LHCN-M2 (cell line): ENCODE results near the gene GINS1. TPM values are rescaled to one million over a fixed set of nuclear protein-coding genes. Genes with fewer than 3 reads are reported as not detected.

Experiments used
- DNase-seq: peaks from one replicate; pipeline ENCODE4 v3.0.0-alpha.2; 2012; ENCODE audit warnings: low read depth
- polyA plus RNA-seq: library from polyadenylated mRNA; unstranded; fragments of >200 nt; gene quantifications from one replicate; pipeline ENCODE4 v1.2.1, GENCODE V29; 2012; ENCODE audit warnings: missing spikeins
- total RNA-seq: library from RNA; depleted of rRNA; stranded (reverse); fragments of >200 nt; gene quantifications from 2 replicates; pipeline ENCODE4 v1.2.3, GENCODE V29; 2014; rRNA removed

Gene GINS1
- 24.4 and 31.1 TPM in 2 replicates for total RNA-seq
- 7.9 TPM for polyA plus RNA-seq

GRCh38 chr20:25407311-25408169, at the start of gene GINS1:
Gene GINS1 (plus strand): TSS chr20:25407673. CDS start chr20:25407821, 148 bp downstream.
- peak; percentile 88 for DNase-seq

DNA sequence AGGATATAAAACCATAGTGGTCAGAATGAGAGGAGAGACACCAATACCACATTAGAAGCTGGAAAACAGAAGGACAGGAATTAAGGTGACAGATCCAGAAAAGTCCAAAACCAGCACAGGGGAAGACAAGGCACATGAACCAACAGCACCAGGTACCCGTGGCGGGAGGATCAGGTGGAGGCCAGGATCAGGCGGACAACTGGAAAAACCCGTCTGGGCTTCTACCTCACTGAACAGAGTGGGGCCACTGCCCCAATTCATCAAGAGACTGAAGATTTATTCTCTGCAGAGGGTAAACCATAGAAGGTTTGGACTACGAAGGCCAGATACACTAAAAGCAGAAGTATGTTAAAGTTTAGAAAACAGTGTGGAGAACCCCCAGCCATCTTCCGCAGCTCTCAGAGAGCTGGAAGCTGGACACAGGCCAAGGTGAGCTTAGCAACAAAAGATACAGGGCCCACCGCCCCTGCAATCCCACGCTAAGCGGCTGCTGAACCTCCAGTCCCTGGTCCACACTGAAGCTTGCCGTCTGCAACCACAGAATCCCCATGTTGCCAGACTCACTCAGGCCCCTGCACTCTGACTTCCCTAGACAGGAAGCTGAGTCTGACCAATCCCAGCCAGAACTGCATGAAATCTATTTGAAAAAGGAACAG, 46.7 kb upstream of the GINS1 start:
- no peak for DNase-seq

- DNase-seq = no peak
Observed at GRCh38 chr20:25361287-25361683, 46.2 kb upstream of the GINS1 start.

- no peak for DNase-seq
Observed at GRCh38 chr20:25364180-25364788, 43.2 kb upstream of the GINS1 start.

DNA sequence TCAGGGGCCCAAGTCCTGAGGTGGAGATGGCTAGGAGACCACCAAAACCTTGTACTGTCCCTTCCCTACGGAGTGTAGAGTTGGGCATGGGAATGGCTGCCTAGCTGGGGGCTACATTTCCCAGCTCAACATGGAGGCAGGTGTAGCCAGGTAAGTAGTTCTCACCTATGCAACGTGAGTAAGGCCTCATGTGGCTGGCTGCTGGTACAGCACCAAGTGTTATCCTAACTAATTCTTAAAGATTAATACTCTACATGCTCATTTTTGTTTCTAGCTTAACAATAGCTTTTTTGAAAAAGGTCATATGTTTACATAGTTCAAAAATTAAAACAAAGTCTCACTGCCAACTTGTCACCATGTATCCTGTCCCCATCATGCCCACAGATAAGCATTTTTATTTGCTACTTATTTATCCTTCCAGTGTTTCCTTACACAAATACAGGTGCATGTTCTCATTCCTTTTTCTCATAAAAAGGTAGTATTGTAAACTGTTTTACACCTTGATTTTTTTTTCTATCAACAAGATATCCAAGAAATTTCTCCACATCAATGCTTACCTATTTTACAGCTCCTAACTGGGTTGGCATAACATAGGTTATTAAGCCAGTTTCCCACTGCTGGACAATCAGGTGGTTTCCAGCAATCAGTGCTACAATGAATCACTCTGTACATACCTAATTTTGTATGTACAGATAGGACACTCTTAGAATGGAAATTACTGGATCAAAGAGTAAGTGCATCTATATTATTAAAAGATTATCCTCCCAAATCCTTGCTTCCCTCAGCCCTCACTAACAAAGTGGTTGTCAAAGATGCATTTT, 42.4 kb upstream of the GINS1 start:
- DNase-seq = no peak

- DNase-seq = no peak
Observed at GRCh38 chr20:25368526-25368925, 38.9 kb upstream of the GINS1 start.

- DNase-seq = no peak
Observed at GRCh38 chr20:25368976-25369375, 38.5 kb upstream of the GINS1 start.

DNA sequence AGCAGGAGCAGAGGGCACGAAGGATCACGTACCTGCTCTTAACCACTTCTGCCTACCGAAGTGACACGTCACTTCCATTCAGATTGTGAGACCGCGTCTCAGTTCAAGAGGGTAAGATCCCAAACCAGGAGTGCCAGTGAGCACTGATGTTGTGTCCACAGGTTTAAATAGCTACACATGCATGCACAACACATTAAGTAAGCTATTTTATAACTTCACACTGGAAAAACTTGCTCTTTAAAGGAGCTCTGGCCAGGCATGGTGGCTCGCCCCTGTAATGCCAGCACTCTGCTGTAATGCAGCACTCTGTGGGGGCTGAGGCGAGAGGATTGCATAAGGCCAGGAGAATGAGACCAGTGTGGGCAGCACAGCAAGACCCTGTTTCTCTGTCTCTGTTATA, 37.9 kb upstream of the GINS1 start:
- DNase-seq = no peak

GRCh38 chr20:25369971-25370370, 37.5 kb upstream of the GINS1 start:
- DNase-seq = no peak

DNA sequence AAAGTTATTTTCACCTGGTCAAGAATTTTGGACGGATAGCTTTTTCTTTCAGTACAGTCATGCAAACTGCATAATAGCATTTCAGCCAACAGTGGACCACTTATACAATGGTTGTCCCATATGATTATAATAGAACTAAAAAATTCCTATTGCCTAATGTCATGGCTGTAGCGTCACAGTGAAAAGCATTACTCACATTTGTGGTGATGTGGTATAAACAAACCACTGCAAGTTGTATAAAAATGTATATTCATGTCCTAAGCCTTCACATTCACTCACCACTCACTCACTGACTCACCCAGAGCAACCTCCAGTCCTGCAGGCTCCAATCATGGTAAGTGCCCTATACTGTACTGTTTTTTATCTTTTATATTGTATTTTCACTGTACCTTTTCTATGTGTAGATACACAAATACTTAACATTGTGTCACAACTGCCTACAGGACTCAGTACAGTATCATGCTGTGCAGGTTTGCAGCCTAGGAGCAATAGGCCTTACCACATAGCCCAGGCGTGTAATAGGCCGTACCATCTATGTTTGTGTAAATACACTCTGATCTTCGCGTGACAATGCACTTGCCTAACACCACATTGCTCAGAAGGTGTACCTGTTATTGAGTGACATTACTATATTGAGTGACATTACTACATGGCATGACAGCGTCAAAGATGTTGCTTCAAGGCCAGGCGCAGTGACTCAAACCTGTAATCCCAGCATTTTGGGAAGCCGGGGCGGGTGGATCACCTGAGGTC, 34.7 kb upstream of the GINS1 start:
- peak; percentile 93 for DNase-seq

GRCh38 chr20:25374842-25375241, 32.6 kb upstream of the GINS1 start:
- no peak for DNase-seq

DNA sequence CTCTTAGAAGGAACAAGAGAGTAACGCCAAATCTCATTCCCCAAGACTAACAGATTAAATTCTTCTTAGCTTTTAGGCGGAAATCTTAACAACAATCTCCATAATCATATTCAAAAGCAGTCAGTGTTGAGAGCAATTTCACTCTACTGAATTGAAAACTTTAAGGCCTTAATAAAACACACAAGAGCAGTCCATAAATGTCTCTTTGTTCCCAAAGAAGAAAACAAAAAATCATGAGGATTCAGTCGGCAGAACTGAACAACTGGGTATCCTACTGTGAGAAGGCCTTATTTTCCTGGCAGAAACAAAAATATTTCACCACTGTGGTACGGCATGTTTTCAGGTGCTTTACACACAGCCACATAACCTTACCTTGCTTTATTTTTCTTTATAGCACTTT, 31.2 kb upstream of the GINS1 start:
- DNase-seq = no peak

GRCh38 chr20:25376886-25377285, 30.6 kb upstream of the GINS1 start:
- DNase-seq = no peak

DNA sequence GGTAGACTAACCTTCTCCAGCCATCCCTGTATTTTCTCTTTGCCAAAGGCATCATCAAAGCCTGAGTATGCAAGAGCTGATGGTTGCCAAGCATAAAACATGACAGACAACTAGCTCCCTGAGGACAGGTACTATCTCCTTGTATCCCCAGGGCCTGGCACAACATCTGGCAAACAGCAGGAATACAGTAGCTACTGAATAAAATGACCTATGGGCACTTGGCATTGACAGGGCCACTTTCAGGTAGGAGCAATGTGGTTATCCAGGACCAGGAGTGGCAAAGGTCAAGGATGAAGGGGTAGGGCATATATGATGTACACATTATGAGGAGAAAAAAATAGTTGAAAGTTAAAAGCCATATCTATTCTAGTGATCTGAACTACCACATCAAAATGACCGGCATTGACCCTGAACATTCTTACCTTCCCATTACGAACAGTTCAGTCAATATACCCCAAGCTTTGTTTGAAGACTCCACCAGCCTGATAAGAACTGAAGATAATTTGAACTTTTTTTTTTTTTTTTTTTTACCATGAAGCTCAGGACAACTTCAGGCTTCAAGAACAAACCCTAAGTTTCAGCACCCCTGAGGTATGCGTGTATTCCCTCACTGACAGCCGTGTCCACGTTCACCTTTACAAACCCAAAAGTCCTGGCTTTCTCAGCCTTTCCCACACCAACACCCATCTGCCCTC, 29.1 kb upstream of the GINS1 start:
- DNase-seq = no peak

DNA sequence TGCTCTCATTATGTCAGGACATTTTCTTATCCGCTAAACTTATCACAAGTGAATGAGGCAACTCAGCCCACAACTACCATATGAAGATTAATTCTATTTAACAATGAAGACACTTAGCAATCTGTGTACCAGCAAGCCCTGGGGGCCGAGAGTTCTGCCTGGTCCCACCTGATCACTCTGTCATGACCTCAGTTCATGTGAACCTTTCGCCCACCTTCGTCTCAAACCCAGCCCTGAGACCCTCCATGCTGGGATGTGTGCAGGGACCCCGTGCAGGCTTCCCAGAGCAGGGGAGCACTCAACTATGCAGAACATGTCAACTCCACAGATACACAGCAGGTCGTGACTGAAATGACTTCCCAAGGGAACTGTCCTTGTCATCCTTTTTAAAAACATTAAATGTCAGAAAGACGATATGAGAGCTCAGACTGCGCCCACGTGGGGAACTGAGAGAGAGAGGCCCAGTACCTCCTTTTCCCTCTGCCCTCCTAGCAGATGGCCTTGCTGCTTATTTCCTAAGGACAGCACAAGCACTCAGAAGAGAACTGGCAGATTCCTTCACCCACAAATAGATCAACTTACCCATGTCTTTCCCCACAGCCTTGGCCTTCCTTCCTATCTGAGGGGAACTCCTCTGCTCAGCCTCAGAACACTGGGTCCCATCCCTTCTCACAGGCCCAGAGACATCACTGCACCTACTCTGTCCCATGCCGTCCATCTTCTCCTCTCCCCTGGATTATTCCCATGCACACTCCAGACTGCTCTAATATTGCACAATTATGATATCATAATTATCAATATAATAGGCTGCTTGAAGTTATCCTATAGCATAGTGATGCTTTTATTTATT, 28.4 kb upstream of the GINS1 start:
- no peak for DNase-seq

DNA sequence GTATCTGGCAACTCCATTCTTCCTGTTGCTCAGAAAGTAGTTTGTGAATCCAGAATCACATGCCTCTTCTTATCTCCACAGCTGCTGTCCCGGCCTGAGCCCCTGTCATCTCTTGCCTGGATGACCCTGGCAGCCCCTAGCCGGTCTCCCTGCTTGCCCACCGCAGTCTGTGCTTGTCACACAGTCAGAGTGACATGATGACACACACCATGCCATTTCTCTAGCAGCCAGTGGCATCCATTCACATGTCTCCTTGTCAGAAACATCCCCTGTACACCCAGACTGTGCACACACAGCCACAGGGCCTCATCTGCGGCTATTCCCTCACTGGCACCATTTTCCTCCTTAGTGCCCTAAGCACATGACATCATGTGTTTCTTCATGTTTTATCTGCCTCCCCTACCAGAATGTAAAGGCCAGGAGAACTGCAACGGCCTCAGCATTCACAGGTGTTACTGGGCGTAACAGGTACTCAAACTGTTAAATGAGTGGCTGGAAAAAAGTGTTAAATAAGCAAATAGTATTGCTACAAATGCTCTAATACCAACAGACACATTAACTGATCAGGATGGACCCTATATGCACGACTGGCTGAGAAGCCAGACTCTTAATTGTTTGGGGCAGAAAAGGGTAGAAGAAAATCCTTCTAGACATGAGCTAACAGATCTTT, 26.4 kb upstream of the GINS1 start:
- no peak for DNase-seq

DNA sequence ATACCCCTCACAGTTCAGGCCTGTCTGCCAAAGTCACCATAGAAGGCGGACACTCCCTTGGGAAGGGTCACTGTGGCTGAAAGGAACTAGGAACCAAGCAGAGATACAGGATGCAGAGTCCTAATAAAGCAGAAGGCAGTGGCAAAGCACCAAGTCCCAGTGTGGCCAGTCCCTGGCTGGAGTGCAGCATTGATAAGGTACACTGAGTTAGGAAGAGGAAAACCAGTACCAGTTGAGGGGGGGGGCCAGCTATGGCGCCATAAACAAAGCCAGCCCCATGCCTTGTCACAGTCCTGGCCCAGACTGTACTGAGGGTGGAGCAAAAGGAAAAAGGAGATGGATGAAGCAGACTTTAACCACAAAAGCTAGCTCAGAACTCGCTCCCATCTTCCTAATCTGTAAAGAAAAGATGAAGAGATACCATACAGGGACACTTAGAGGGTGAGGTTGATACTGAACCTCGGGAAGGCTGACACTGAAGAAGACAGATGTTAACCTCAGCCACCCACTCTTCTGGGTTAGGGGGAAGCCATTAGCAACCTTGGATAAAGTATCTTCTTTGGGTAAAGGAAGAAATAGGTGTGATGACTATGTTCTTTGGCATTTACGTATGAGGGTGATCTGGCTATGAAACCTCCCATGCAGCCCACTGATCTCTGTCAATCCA, 24.6 kb upstream of the GINS1 start:
- no peak for DNase-seq

- peak; percentile 17 for DNase-seq
Observed at GRCh38 chr20:25389401-25389857, 18.0 kb upstream of the GINS1 start.
